ENCODE measurements around the gene IL1RN.

- TF ChIP-seq EZH2 (IDR thresholded peaks at IDR 0.05; ENCODE audit: insufficient read depth, low read length) = no peak
- TF ChIP-seq, protein P1, sequence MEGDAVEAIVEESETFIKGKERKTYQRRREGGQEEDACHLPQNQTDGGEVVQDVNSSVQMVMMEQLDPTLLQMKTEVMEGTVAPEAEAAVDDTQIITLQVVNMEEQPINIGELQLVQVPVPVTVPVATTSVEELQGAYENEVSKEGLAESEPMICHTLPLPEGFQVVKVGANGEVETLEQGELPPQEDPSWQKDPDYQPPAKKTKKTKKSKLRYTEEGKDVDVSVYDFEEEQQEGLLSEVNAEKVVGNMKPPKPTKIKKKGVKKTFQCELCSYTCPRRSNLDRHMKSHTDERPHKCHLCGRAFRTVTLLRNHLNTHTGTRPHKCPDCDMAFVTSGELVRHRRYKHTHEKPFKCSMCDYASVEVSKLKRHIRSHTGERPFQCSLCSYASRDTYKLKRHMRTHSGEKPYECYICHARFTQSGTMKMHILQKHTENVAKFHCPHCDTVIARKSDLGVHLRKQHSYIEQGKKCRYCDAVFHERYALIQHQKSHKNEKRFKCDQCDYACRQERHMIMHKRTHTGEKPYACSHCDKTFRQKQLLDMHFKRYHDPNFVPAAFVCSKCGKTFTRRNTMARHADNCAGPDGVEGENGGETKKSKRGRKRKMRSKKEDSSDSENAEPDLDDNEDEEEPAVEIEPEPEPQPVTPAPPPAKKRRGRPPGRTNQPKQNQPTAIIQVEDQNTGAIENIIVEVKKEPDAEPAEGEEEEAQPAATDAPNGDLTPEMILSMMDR (IDR thresholded peaks at IDR 0.05; ENCODE audit: insufficient read depth, low read depth, low read length) = no peak
Observed at GRCh38 chr2:113098532-113098931, 28.9 kb upstream of the IL1RN start.
